HG02759 (cell line): Measurements from ENCODE around the gene B3GALT6.
A peak's percentile ranks its signal among the peaks of the same experiment; 100 is the strongest.

Source experiments
- ATAC-seq: cut with Tn5 transposase; IDR thresholded peaks from one replicate; pipeline ENCODE4 v1.9.1; 2021; ENCODE audit warnings: mild to moderate bottlenecking, moderate library complexity; ENCODE audit not compliant: unreplicated experiment

Gene B3GALT6

DNA sequence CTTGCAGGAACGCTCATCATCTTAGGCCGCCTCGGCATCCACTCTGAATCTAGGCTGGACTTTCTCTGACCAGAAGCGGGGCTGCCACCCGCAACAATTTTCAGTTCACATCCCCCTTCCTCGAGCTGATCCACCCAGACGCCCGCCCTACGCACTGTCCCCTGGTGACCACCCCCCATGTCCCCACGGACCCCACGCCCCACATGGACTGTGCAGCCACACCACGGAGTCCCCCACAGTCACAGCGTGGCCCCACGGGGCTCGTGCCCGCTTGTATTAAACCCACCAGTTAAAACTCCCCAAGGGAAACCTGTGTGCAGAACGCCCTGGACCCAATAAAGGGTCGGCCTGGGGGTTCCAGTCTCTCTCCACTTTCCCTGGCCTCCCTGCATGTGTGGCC lies 27.5 kb downstream of the B3GALT6 start:
- no peak for ATAC-seq

DNA sequence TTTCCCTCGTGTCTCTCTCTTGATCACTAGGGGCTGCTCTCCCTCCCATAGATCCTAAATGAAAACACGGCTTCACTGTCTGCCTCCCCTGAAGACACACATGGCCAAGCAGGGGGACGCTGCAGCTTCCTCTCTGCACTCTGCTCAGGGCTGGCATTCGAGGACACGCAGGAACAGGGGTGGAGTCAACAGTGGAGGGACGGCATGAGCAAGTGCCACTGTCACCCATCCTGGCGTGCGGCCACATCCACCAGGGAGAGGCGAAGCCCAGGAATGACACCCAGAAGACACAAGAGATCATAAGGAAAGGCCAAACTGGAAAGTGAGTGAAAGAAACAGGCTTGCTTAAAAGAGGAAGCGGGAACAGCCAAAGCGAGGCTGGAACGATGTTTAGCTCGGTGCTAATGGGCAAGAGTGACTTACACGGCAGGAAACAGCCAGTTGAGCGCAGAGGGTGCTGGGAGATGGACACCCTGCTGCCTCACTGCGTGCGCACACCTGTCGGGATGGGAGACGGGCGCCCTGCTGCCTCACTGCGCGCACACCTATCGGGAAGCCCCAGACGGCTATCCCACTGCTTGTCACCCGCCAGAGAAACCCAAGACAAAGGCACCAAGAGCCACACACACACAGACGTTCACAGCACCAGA lies 28.0 kb downstream of the B3GALT6 start:
- no peak for ATAC-seq

DNA sequence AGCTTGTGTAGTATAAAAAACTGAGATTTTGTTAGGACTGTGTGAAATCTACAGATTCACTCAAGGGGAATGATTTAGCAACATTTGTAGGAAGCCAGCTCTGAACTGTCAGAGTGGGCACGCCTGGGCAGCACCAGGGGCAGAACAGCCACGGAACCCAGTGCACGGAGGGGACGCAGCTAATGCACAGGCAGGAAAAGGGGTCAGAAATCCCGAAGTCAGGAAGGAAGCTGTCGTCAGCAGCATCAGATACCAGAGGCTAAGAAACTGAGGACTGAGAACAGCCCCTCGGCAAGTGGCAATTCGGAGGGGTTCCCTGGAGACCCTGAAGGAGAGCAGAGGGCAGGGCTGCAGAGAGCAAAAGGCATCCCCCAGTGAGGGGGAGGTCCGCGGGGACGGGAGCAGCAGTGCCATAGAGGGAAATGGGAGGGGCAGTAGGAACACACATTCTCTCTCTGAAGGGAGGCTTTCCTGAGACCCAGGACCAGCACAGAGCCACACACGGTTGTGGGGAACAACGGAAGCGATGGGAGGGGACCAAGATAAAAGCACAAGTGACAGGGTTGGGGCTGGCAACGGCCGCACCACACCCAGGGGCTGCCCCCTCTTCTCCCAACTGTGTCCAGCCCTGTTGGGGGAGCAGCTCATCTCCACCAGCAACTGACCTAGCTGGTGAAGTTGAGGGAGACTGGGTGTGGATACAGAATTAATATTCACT lies 29.0 kb downstream of the B3GALT6 start:
- no peak for ATAC-seq

DNA sequence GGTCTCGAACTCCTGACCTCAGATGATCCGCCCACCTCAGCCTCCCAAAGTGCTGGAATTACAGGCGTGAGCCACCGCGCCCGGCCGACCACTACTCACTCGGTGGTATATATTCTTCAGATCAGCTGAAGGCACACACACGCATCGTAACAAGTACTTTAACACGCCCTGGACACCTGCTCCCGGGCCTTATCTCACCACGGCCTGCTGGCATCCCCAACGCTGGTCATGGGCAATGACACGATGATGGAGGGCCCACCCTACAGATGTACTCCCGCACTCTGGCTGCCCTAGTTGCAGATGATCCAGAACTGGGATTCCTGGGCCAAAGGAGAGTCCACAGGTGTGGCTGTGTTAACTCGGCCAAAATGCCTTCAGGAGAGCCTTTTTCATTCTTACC lies 30.0 kb downstream of the B3GALT6 start:
- no peak for ATAC-seq

DNA sequence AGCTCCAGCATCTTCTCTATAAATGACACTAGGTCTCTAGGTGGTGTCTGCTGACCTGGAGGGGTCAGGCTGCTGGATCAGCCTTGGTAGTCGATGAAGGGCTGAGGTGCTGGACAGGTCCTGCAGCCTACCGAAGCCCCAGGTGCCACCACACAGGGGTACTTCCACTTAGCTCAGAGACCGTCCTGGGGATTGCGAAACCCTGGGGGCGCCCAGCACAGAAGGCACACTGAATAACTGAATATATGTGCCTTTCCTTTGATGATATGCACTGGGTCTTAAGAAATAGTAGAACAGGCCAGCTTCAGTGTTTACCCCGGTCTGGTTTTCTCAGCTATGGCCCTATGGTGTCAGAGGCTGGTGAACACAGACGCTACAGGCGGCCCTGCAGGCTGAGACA lies 30.7 kb downstream of the B3GALT6 start:
- no peak for ATAC-seq

DNA sequence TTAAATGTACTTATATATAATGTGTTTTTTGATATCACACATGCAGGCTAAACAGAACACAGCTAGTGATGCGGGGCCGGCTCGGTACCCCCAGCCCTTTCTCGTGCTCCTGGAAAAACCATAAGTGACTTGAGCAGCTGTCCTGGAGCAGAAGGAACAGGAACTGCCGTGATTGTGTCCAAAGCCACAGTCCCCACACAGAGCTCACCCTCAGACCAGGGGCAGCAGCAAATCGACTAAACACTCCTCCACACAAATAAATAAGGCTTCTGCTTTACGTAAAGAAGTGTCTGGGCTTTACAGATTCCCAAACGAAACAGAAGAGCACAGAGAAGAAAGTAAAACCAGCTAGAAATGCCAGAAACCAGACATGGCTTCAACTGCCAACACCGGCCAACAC lies 32.0 kb downstream of the B3GALT6 start:
- no peak for ATAC-seq

DNA sequence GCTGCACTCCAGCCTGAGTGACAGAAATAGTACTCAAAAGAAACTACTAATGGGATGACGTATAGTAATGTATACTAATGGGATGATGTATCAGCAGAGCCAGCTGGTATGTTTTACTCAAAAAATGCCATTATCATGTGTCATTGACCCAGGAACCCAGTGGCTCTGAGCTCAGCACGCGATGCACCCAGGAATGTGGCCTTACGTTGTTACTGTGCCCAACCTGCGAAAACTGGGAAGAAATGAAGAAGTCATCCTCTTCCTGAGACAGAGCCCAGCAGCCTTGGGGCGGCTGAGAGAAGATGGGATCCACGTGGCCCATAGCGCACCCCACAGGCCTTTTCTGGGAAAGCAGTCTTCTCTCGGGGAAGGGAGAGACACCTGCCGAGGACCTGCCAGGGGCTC lies 32.8 kb downstream of the B3GALT6 start:
- no peak for ATAC-seq

DNA sequence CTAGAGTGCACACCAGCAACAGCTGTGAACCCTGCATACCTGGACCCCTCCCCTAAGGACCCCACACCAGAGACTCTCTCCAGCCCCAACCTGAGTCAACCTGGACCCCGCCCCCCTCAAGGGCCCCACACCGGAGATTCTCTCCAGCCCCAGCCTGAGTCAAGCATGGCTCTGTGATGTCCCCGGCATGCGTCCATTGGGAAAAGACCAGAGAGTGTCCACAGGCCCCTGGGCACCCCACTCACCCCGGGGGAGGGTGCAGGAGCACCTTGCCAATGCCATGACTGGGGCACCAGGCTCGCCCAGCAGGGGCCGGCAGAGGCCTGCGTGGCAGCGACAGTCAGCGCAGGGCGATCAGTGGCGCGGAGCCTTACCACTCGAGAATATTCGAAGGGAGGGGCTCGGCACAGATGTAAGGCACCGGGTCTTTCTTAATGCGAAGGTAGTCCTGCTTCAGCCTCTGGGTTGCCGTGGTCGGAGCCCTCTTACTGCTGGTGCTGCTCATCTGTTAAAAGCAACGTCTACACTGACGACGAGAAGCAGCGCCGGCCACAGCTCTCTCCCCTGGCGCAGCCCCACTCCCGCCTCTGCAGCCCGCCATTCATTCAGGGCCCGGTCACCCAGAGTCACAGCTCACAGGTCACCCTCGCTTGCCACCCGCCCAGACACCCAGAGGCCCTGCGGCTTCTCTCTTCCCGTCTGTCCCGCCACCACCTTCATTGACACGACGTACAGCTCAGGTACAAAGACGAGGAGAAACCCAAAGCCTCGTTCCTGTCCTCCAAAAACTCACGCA lies 35.6 kb downstream of the B3GALT6 start:
- no peak for ATAC-seq

DNA sequence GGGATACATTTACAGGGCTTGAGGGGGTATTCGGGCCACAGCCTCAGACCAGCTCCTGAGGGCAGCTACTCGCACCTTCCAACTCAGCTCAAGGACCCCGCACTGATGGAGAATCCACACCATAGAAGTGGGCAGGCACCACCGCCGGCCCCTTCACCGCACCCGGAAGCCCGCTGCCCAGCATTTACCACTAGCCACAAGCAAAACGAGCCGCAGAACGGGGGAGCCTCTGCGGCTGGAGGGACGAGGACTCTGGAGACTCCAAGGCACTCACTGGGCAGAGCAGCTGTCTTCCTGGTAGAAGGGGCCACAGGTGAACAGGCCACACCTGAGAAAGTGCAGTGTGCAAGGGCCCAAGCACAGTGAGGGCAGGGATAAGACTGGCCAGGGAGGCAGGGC lies 36.2 kb downstream of the B3GALT6 start:
- no peak for ATAC-seq

DNA sequence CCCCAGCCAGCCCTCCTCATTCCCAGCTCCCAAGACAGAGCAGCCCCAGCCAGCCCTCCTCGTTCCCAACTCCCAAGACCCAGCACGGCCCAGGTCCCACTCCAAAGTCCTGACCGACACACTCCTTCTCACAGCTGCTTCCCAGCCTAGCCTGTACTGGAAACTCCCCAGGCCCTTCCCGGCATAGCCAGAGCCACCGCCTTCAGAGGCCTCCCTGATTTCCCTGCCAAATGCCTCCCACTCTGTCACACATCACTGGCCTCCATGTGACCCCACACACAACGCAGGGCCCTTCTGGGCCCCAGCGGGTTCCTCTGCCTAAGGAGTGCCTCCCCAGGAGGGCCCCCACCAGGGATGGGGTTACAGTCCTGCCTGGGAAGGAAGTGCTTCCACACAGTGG lies 38.8 kb downstream of the B3GALT6 start:
- no peak for ATAC-seq

DNA sequence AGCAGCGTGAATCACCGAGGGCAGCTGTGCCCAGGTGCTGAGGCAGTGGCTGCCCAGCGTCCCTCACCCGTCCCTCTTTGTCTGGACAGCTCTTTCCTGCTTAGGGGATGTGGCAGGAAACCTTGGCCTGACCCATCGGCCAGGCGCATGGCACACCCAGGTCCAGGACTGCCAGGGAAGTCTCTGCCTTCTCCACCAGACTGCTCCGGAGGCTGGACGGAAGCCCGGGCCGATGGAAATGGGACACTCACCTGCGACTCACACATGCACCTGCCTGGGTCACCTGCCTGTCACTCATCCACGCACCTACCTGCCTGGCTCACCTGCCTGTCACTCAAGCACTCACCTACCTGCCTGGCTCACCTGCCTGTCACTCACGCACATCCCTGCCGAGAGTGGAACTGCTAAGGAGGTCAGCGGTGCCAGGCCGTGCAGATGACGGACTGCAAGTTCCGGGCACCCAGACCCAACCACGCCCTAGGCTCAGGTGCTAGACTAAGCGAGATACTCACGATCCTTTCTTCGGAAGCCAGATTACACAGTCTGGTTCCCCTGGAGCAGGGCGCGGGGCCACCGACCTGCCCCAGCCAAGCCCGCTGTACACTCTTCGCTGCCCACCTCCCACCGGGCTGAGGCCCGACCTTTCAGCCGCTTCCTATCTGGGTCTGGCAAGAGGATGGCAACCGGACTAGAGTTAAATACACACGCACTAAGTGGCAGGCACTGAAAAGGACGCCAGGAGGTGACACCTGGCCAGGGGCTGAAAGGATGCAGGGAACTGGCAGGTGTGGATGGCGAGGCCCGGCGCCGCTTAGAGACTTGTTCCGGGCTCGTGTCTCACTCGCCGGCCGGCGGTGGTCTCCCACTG lies 40.5 kb downstream of the B3GALT6 start:
- ATAC-seq = no peak

DNA sequence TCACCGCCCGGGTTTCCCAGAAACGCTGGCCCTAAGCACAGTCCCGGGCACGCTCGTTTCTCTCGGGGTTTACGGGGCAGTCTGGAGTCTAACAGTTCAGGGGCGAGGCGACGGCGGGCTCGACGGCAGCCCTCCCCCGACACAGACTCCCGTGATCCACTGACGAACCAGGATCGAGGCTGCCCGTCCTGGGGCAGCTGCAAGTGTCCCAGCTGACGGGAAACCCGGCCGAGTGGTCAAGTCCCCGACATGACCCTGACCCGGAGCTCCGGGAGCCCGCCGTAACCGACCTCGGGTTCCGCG lies 41.1 kb downstream of the B3GALT6 start:
- no peak for ATAC-seq

DNA sequence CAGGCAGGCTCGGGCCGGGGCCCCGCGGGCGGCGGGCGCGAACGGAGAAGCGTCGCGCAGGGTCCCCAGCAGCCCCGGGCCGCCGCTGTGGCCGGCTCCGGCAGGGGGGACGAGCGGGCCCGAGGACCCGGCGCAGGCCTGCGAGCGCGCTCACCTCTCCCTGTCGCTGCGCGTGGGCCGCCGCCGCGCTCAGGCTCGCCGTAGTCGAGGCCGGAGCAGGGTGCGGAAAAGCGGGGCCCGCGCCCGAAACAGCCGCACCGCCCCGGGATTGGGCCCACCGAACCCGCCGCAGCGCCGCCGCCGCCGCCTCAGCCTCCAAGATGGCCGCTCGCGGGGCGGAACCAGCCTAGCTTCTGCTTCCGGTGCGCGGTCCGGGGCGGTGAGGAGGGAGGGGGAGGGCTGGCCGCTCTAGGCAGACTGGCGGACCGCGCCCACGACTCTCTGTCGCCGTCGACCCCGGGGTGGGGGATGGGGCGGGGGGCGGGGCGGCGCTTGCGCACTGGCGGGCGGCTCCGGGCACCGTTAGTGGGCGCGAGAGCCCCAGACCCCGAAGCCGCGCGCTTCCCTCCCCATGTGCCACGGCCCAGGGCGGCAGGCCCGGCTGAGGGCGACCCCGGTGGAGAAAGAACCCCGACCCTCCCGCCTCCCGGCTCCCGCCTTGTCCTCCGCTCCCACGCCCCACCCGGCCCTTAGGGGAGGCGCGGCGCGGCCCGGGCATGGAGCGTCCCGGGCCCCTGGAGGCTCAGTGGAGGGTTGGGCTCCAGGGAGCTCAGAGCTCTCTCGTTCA lies 41.7 kb downstream of the B3GALT6 start, which contains the start of gene UBE2J2:
Gene UBE2J2, minus strand, starts transcription at position 343 of the 787 bp plus-strand sequence. CDS start 5,862 bp downstream, outside the sequence.
- peak; percentile 84 for ATAC-seq

DNA sequence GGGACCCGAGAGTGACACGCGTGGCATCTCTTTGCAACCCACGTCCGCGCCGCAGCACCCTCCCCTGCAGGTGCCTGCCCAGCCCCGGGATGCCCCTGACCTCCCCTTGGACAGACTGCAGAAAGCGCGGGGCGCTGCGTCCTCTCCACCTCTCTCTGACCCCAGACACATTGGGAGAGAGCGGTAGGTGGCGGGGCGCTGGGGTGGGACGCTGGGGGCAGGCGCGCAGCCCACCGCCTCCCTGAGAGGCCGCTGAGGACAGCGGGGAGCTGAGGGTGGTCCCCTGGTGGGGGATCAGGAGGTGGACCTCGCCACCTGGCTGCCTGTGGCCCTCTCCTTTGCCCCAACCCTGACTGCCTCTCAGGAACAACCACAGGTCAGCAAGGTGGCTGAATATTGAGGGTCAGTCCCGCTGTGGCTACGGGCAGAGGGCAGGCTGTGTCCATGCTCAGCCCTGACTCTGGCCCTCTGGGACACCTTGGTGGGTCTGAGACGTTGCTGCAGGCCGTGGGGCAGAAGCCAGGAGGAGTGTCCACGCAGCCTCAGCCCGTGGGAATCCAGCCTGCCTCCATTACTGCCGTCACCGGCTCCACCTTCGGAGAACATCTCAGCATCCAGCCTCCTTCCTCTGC lies 42.4 kb downstream of the B3GALT6 start:
- ATAC-seq = no peak

DNA sequence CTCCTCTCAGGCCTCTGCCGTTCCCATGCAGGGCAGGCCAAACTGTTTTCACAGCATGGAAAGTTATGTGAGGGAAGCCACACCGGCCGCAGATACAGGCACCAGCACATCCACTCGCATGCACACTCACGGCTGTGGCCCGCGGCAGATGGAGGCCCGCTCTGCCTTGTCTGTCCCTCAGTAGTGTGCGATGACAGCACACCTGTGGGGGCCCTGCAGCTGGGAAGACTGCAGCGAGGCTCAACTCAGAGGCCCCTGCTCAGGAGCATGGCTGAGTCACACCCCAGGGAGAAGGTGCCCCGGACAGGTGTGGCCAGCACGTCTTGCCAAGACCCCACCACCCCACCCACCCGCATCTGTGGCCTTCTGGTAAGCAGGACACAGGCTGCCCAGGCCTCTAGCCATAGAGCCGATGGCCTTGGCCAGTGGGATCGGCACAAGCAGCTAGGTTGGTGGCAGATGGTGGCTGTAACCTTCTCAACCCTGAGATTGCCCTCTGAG lies 42.9 kb downstream of the B3GALT6 start:
- no peak for ATAC-seq

DNA sequence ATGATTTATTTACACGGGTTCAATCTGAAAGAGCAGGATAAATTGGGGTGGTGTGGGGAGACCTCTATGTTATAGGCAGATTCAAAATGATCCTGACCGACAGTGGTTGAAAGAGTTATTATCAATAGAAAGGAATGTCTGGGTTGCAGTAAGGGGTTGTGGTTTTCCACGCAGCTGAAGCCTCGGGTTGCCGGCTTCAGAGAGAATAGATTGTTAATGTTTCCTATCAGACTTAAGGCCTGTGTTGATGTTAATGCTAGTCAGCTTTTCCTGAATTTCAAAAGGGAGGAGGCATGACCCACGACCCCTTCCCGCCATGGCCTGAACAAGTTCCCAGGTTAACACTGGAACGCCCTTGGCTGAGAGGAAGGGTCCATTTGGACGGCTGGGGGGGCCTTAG lies 43.8 kb downstream of the B3GALT6 start:
- no peak for ATAC-seq

DNA sequence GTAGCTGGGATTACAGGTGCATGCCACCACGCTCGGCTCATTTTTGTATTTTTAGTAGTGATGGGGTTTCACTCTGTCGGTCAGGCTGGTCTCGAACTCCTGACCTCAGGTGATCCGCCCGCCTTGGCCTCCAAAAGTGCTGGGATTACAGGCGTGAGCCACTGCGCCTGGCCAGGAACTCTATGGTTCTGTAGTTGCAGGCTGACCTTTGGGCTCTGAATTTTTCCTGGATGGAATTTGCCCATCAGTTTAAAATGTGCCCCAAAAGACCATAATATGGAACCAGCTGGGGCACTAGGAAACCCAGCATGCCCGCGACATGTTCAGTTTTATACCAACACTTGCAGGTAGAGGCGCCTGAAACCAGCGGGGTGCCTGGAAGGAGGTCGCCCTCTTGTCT lies 46.6 kb downstream of the B3GALT6 start:
- ATAC-seq = no peak

DNA sequence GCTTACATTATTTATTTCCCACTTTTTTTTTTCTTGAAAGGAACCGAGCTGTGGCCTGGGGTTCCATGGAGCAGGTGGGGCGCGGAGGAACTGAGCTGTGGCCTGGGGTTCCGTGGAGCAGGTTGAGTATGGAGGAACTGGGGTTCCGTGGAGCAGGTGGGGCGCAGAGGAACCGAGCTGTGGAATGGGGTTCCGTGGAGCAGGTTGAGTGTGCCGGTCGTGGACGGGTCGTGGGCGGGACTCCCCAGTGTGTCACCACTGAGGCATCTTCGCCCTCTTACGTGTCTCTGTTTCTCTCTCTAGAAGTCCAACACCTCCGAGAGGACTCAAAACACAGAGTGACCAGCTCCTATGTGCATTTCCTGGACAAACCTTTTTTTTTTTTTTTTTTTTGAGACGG lies 47.0 kb downstream of the B3GALT6 start:
- ATAC-seq = no peak

DNA sequence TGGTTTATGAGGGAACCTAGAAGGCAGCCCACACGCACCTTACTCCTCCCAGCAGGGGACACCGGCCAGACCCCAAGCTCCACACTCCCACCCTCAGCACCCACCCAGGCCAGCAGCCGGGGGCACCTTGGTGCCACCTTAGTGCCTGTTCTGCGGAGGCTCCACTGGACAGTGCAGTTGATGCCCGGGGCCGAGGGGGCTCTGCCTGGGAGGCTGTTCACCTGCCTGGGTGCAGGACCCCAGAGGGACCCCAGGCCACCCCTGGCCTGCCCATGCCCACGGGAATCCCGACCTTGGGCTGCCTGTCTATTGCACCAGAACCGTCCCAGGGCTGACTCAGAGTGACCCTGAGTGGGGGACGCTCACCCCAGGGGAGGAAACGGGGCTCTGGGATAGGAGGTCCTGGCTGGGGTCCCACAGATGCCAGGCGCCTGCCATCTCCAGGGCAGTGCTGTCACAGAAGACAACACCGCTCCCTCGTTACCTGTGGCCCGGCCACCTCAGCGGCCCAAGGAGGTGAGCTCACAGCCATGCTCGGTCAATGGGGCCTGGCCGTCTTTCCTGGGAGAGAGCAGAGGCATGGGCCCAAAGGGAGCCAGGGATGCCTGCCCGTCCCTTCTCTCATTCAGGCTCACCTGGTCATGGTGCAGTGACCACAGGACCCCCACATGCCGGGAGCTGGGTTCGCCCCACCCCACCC lies 48.9 kb downstream of the B3GALT6 start:
- no peak for ATAC-seq
